T-helper 2 cell treated with Interferon-gamma antibody and Interleukin-4, amounts not matched to agents 5 μg/mL and 100 μg/mL, for 36 hours (primary cell): Measurements from ENCODE around the gene IL1RAPL1.

Source experiments
- DNase-seq: peaks from one replicate; pipeline ENCODE4 v3.0.0; 2021; ENCODE audit warnings: low spot score
- H3K27ac Mint-ChIP-seq: one replicate; pipeline ENCODE4 v1.8.0; 2021; ENCODE audit warnings: mild to moderate bottlenecking, mixed read lengths
- H3K27me3 Mint-ChIP-seq: one replicate; pipeline ENCODE4 v1.8.0; 2021; ENCODE audit warnings: low read depth, mixed read lengths
- H3K36me3 Mint-ChIP-seq: one replicate; pipeline ENCODE4 v1.8.0; 2021; ENCODE audit warnings: low read depth, mixed read lengths
- H3K4me1 Mint-ChIP-seq: one replicate; pipeline ENCODE4 v1.8.0; 2021; ENCODE audit warnings: low read depth, mixed read lengths
- H3K4me3 Mint-ChIP-seq: one replicate; pipeline ENCODE4 v1.8.0; 2022; ENCODE audit warnings: mild to moderate bottlenecking, moderate library complexity, mixed read lengths
- H3K9me3 Mint-ChIP-seq: one replicate; pipeline ENCODE4 v1.8.0; 2021; ENCODE audit warnings: mixed read lengths

IL1RAPL1 gene

GRCh38 chrX:28665778-28666177 lies 78.5 kb downstream of the IL1RAPL1 start:
- H3K36me3 Mint-ChIP-seq: no peaks in the 10 kb centered on the region
- H3K27ac Mint-ChIP-seq: no peak overlapping the region
- no peaks in the 10 kb centered on the region for H3K9me3 Mint-ChIP-seq
- no peaks in the 10 kb centered on the region for H3K4me1 Mint-ChIP-seq
- H3K27me3 Mint-ChIP-seq: no peaks in the 10 kb centered on the region
- H3K4me3 Mint-ChIP-seq: no peak overlapping the region
- DNase-seq: no peak

GRCh38 chrX:28668303-28668702 lies 81.1 kb downstream of the IL1RAPL1 start:
- no peaks in the 10 kb centered on the region for H3K9me3 Mint-ChIP-seq
- no peaks in the 10 kb centered on the region for H3K4me1 Mint-ChIP-seq
- H3K4me3 Mint-ChIP-seq: no peak overlapping the region
- no peak overlapping the region for H3K27ac Mint-ChIP-seq
- no peaks in the 10 kb centered on the region for H3K36me3 Mint-ChIP-seq
- DNase-seq: no peak
- no peaks in the 10 kb centered on the region for H3K27me3 Mint-ChIP-seq

GRCh38 chrX:28668957-28669356 lies 81.7 kb downstream of the IL1RAPL1 start:
- no peak for DNase-seq
- no peak overlapping the region for H3K27ac Mint-ChIP-seq
- no peaks in the 10 kb centered on the region for H3K9me3 Mint-ChIP-seq
- no peaks in the 10 kb centered on the region for H3K4me1 Mint-ChIP-seq
- no peaks in the 10 kb centered on the region for H3K27me3 Mint-ChIP-seq
- H3K4me3 Mint-ChIP-seq: no peak overlapping the region
- no peaks in the 10 kb centered on the region for H3K36me3 Mint-ChIP-seq

- no peak for DNase-seq
- no peaks in the 10 kb centered on the region for H3K9me3 Mint-ChIP-seq
- no peaks in the 10 kb centered on the region for H3K27me3 Mint-ChIP-seq
- H3K4me1 Mint-ChIP-seq: no peaks in the 10 kb centered on the region
- H3K36me3 Mint-ChIP-seq: no peaks in the 10 kb centered on the region
- H3K4me3 Mint-ChIP-seq: no peak overlapping the region
- no peak overlapping the region for H3K27ac Mint-ChIP-seq
These were observed 82.8 kb downstream of the IL1RAPL1 start for GRCh38 chrX:28670074-28670473.

GRCh38 chrX:28675173-28675572 lies 87.9 kb downstream of the IL1RAPL1 start:
- no peaks in the 10 kb centered on the region for H3K27me3 Mint-ChIP-seq
- no peak overlapping the region for H3K4me3 Mint-ChIP-seq
- DNase-seq: no peak
- H3K4me1 Mint-ChIP-seq: no peaks in the 10 kb centered on the region
- H3K27ac Mint-ChIP-seq: no peak overlapping the region
- H3K9me3 Mint-ChIP-seq: peaks cover under 1% of the 10 kb centered on the region
- no peaks in the 10 kb centered on the region for H3K36me3 Mint-ChIP-seq

- no peaks in the 10 kb centered on the region for H3K27me3 Mint-ChIP-seq
- no peaks in the 10 kb centered on the region for H3K4me1 Mint-ChIP-seq
- H3K9me3 Mint-ChIP-seq: peaks cover 6% of the 10 kb centered on the region
- H3K36me3 Mint-ChIP-seq: no peaks in the 10 kb centered on the region
- H3K4me3 Mint-ChIP-seq: no peak overlapping the region
- DNase-seq: no peak
- no peak overlapping the region for H3K27ac Mint-ChIP-seq
These were observed 105.9 kb downstream of the IL1RAPL1 start for GRCh38 chrX:28693101-28693500.

- Mint-ChIP-seq H3K4me1 (no peaks in the 10 kb centered on the region), H3K27me3 (no peaks in the 10 kb centered on the region)
These were observed 110.5 kb downstream of the IL1RAPL1 start for GRCh38 chrX:28697732-28698131.

GRCh38 chrX:28701222-28701621 lies 114.0 kb downstream of the IL1RAPL1 start:
- H3K27ac Mint-ChIP-seq: no peak overlapping the region
- no peaks in the 10 kb centered on the region for H3K9me3 Mint-ChIP-seq
- no peaks in the 10 kb centered on the region for H3K27me3 Mint-ChIP-seq
- H3K36me3 Mint-ChIP-seq: no peaks in the 10 kb centered on the region
- no peak for DNase-seq
- H3K4me1 Mint-ChIP-seq: no peaks in the 10 kb centered on the region
- H3K4me3 Mint-ChIP-seq: no peak overlapping the region

More at GRCh38 chrX:28697732-28698131, 110.5 kb downstream of the IL1RAPL1 start:
- Mint-ChIP-seq H3K9me3 (no peaks in the 10 kb centered on the region), H3K4me3 (no peak overlapping the region), H3K27ac (no peak overlapping the region), H3K36me3 (no peaks in the 10 kb centered on the region)
- DNase-seq: no peak

- H3K4me1 Mint-ChIP-seq: no peaks in the 10 kb centered on the region
These were observed 119.7 kb downstream of the IL1RAPL1 start for GRCh38 chrX:28706964-28707363.

GRCh38 chrX:28709421-28709820 lies 122.2 kb downstream of the IL1RAPL1 start:
- Mint-ChIP-seq H3K4me1 (no peaks in the 10 kb centered on the region), H3K4me3 (no peak overlapping the region), H3K9me3 (peaks cover under 1% of the 10 kb centered on the region), H3K36me3 (no peaks in the 10 kb centered on the region), H3K27me3 (no peaks in the 10 kb centered on the region), H3K27ac (no peak overlapping the region)
- DNase-seq: no peak

More at GRCh38 chrX:28706964-28707363, 119.7 kb downstream of the IL1RAPL1 start:
- Mint-ChIP-seq H3K9me3 (no peaks in the 10 kb centered on the region), H3K27ac (no peak overlapping the region), H3K36me3 (no peaks in the 10 kb centered on the region), H3K4me3 (no peak overlapping the region), H3K27me3 (no peaks in the 10 kb centered on the region)
- no peak for DNase-seq

- Mint-ChIP-seq H3K4me1 (no peaks in the 10 kb centered on the region), H3K36me3 (no peaks in the 10 kb centered on the region), H3K9me3 (peaks cover 13% of the 10 kb centered on the region), H3K4me3 (no peak overlapping the region), H3K27ac (no peak overlapping the region), H3K27me3 (no peaks in the 10 kb centered on the region)
- DNase-seq: no peak
These were observed 130.6 kb downstream of the IL1RAPL1 start for GRCh38 chrX:28717864-28718263.

- Mint-ChIP-seq H3K4me3 (no peak overlapping the region), H3K9me3 (peaks cover 13% of the 10 kb centered on the region), H3K27ac (no peak overlapping the region), H3K4me1 (no peaks in the 10 kb centered on the region), H3K36me3 (no peaks in the 10 kb centered on the region), H3K27me3 (no peaks in the 10 kb centered on the region)
- DNase-seq: no peak
These were observed 131.2 kb downstream of the IL1RAPL1 start for GRCh38 chrX:28718450-28718849.

- DNase-seq: no peak
- Mint-ChIP-seq H3K4me1 (no peaks in the 10 kb centered on the region), H3K9me3 (peaks cover 10% of the 10 kb centered on the region), H3K27me3 (no peaks in the 10 kb centered on the region), H3K4me3 (no peak overlapping the region), H3K36me3 (no peaks in the 10 kb centered on the region), H3K27ac (no peak overlapping the region)
These were observed 132.4 kb downstream of the IL1RAPL1 start for GRCh38 chrX:28719620-28720019.

- no peak overlapping the region for H3K27ac Mint-ChIP-seq
- H3K36me3 Mint-ChIP-seq: no peaks in the 10 kb centered on the region
- DNase-seq: no peak
- H3K4me1 Mint-ChIP-seq: no peaks in the 10 kb centered on the region
- peaks cover 3% of the 10 kb centered on the region for H3K9me3 Mint-ChIP-seq
- H3K27me3 Mint-ChIP-seq: no peaks in the 10 kb centered on the region
- no peak overlapping the region for H3K4me3 Mint-ChIP-seq
These were observed 165.1 kb downstream of the IL1RAPL1 start for GRCh38 chrX:28752330-28752729.

- no peaks in the 10 kb centered on the region for H3K4me1 Mint-ChIP-seq
- no peak for DNase-seq
- H3K4me3 Mint-ChIP-seq: no peak overlapping the region
- H3K27me3 Mint-ChIP-seq: no peaks in the 10 kb centered on the region
- H3K36me3 Mint-ChIP-seq: no peaks in the 10 kb centered on the region
- peaks cover 8% of the 10 kb centered on the region for H3K9me3 Mint-ChIP-seq
- no peak overlapping the region for H3K27ac Mint-ChIP-seq
These were observed 168.9 kb downstream of the IL1RAPL1 start for GRCh38 chrX:28756175-28756574.
